ENCODE measurements around the gene ARHGAP45. TPM values are rescaled to one million over a fixed set of nuclear protein-coding genes. Genes with fewer than 3 reads are reported as not detected.

ARHGAP45 gene
- total RNA-seq, 1 donor from 2014 or later: 8.9 TPM

DNA sequence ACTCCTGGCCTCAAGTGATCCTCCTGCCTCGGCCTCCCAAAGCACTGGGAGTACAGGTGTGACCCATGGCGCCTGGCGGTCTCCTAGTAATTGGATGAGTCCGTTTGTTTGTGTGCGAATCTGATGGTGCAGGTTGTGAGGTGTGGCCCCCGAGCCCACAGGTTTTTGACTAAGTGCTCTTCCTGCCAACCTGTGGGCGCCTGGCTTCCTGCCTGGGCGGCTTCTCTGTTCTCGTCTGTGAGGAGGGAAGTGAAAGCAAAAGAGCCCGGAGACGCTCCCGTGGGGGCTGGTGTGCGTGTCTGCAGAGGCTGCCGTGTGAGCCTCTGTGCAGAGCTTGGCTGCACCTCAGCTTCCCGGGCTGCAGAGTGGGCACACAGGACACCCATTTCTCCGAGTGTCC, 10.0 kb downstream of the ARHGAP45 start:
- Histone ChIP-seq H3K27me3 (ENCODE audit: control insufficient read depth in 3 of 3, insufficient read depth in 3 of 3, low read length in 3 of 3) (peaks cover 14 to 31% (median 20%) of the 10 kb centered on the region in 3 donors), H3K36me3 (ENCODE audit: control insufficient read depth in 3 of 3, insufficient read depth in 3 of 3, low read length in 3 of 3) (peaks cover 0 to 2% (median 0%) of the 10 kb centered on the region in 3 donors), H3K9ac (ENCODE audit: low read depth in 1 of 3, low read length in 3 of 3) (no peak overlapping the region), H3K4me1 (ENCODE audit: control insufficient read depth in 3 of 3, insufficient read depth in 3 of 3, low read length in 3 of 3) (peaks cover 0 to 8% (median 0%) of the 10 kb centered on the region in 3 donors), H3K4me3 (ENCODE audit: low read length in 3 of 3) (no peak overlapping the region), H3K27ac (ENCODE audit: low read depth, low read length) (no peak overlapping the region), H3K9me3 (ENCODE audit: control insufficient read depth in 3 of 3, low read length in 3 of 3) (no peaks in the 10 kb centered on the region)

DNA sequence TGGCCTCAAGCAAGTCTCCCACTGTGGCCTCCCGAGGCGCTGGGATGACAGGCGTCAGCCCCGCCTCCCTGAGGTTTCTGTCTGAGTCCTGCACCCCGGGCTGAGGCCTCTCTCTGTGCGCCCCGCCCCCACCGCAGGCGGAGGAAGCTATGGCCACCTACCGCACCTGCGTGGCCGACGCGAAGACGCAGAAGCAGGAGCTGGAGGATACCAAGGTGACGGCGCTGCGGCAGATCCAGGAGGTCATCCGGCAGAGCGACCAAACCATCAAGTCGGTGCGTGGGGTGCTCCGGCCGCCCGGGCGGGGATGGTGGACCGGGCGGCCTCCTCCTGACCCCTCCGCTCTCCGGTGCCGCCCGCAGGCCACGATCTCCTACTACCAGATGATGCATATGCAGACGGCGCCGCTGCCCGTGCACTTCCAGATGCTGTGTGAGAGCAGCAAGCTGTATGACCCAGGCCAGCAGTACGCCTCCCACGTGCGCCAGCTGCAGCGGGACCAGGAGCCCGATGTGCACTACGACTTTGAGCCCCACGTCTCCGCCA, 12.7 kb downstream of the ARHGAP45 start:
- H3K27me3 ChIP-seq (ENCODE audit: control insufficient read depth in 3 of 3, insufficient read depth in 3 of 3, low read length in 3 of 3): peaks cover 0 to 37% (median 21%) of the 10 kb centered on the region in 3 donors
- H3K9ac ChIP-seq (ENCODE audit: low read depth in 1 of 3, low read length in 3 of 3): no peak overlapping the region
- no peaks in the 10 kb centered on the region for H3K9me3 ChIP-seq (ENCODE audit: control insufficient read depth in 3 of 3, low read length in 3 of 3)
- H3K27ac ChIP-seq (ENCODE audit: low read depth, low read length): no peak overlapping the region
- peaks cover 0 to 2% (median 0%) of the 10 kb centered on the region in 3 donors for H3K36me3 ChIP-seq (ENCODE audit: control insufficient read depth in 3 of 3, insufficient read depth in 3 of 3, low read length in 3 of 3)
- H3K4me3 ChIP-seq (ENCODE audit: low read length in 3 of 3): no peak overlapping the region
- H3K4me1 ChIP-seq (ENCODE audit: control insufficient read depth in 3 of 3, insufficient read depth in 3 of 3, low read length in 3 of 3): peaks cover 0 to 18% (median 7%) of the 10 kb centered on the region in 3 donors

DNA sequence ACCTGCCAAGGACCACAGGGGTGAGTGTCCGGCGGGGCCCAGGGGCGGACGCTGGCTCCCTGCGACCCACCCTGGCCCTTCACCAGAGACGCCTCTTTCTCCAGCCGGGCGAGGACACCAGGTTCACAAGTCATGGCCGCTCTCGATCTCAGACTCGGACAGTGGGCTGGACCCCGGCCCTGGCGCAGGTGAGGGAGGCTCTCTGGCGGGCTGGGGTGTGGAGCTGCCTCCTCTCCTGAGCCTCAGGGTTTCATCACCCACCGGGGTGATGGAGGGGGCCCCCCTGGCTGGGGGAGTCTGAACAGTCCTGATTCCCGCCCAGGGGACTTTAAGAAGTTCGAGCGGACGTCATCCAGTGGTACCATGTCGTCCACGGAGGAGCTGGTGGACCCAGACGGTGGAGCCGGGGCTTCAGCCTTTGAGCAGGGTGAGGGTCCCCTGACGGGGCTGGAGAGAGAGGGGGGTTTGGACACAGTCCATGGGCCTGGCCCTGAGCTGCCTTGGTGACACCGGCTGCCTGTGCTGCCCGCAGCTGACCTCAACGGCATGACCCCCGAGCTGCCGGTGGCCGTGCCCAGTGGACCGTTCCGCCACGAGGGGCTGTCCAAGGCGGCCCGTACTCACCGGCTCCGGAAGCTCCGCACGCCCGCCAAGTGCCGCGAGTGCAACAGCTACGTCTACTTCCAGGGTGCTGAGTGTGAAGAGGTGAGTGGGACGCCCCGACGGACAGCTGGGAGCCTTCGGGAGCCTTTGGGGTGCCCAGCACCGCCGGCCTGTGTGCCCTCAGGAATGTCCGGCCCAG, 13.6 kb downstream of the ARHGAP45 start:
- peaks cover 0 to 2% (median 0%) of the 10 kb centered on the region in 3 donors for H3K36me3 ChIP-seq (ENCODE audit: control insufficient read depth in 3 of 3, insufficient read depth in 3 of 3, low read length in 3 of 3)
- H3K27ac ChIP-seq (ENCODE audit: low read depth, low read length): no peak overlapping the region

DNA sequence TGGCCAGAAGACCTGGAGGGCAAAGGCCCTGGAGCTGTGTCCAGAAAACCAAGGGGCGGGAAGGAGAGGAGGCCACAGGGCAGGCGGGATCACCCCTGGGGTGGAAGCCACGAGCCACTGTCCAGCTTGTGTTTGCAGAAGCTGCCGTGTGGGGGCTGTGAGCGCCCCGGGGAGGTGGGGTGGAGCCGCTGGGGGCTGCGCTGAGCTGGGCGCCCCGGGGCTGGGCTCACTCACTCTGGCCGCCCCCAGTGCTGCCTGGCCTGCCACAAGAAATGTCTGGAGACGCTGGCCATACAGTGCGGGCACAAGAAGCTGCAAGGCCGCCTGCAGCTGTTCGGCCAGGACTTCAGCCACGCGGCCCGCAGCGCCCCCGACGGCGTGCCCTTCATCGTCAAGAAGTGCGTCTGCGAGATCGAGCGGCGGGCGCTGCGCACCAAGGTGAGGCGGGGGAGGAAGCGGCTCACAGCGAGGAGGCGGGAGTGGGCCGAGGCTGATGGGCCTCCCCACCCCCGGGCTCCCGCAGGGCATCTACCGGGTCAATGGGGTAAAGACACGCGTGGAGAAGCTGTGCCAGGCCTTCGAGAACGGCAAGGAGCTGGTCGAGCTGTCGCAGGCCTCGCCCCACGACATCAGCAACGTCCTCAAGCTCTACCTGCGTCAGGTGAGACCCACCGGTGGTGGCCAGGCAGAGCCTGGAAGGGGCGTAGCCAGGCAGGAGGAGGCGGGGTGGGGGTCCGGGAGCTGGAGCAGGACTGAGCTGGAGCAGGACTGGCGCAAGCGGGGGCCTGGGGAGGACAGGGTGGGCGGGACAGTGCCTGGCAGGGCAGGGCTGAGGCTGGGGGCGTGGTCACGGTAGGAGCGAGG, 14.6 kb downstream of the ARHGAP45 start:
- Histone ChIP-seq H3K27ac (ENCODE audit: low read depth, low read length) (no peak overlapping the region), H3K4me3 (ENCODE audit: low read length in 3 of 3) (no peak overlapping the region), H3K9ac (ENCODE audit: low read depth in 1 of 3, low read length in 3 of 3) (no peak overlapping the region), H3K36me3 (ENCODE audit: control insufficient read depth in 3 of 3, insufficient read depth in 3 of 3, low read length in 3 of 3) (peaks cover 0 to 2% (median 0%) of the 10 kb centered on the region in 3 donors), H3K9me3 (ENCODE audit: control insufficient read depth in 3 of 3, low read length in 3 of 3) (no peaks in the 10 kb centered on the region), H3K27me3 (ENCODE audit: control insufficient read depth in 3 of 3, insufficient read depth in 3 of 3, low read length in 3 of 3) (peaks cover 0 to 47% (median 29%) of the 10 kb centered on the region in 3 donors), H3K4me1 (ENCODE audit: control insufficient read depth in 3 of 3, insufficient read depth in 3 of 3, low read length in 3 of 3) (peaks cover 0 to 14% (median 7%) of the 10 kb centered on the region in 3 donors)

More for the DNA sequence above, 13.6 kb downstream of the ARHGAP45 start:
- no peak overlapping the region for H3K4me3 ChIP-seq (ENCODE audit: low read length in 3 of 3)
- H3K9me3 ChIP-seq (ENCODE audit: control insufficient read depth in 3 of 3, low read length in 3 of 3): no peaks in the 10 kb centered on the region
- H3K27me3 ChIP-seq (ENCODE audit: control insufficient read depth in 3 of 3, insufficient read depth in 3 of 3, low read length in 3 of 3): peaks cover 0 to 41% (median 27%) of the 10 kb centered on the region in 3 donors
- H3K4me1 ChIP-seq (ENCODE audit: control insufficient read depth in 3 of 3, insufficient read depth in 3 of 3, low read length in 3 of 3): peaks cover 0 to 16% (median 7%) of the 10 kb centered on the region in 3 donors
- H3K9ac ChIP-seq (ENCODE audit: low read depth in 1 of 3, low read length in 3 of 3): no peak overlapping the region

DNA sequence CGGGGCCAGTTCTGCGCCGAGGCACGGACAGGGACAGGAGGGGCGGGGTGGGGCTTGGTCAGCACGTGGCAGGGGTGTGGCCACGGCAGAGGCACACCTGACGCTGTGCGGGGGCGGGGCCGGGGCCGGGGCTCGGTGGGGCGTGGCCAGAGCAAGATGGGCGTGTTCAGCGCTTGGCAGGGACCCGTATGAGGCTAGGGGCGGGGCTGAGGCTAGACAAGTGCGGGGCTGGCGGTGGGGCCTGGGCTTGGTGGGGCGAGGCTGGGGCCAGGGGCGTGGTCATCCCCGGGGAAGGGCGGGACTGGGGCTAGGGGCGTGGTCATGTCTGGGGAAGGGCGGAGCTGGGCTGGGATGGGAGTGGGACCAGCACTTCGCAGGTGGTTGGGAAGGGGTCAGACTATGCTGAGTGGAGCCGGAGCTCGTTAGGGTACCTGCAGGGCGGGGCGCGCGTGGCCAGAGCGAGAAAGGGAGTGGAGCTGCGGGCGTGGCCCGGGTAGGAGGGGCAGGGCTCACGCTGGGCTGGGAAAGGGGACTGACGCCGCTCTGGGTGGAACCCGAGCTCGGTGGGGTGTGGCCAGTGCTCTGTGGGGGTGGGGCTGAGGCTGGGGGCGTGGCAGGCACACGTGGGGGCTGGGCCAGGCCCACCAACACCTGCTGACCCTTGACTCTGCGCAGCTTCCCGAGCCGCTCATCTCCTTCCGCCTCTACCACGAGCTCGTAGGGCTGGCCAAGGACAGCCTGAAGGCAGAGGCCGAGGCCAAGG, 15.4 kb downstream of the ARHGAP45 start:
- Histone ChIP-seq H3K4me1 (ENCODE audit: control insufficient read depth in 3 of 3, insufficient read depth in 3 of 3, low read length in 3 of 3) (peaks cover under 1 to 14% (median 7%) of the 10 kb centered on the region in 3 donors), H3K27ac (ENCODE audit: low read depth, low read length) (no peak overlapping the region), H3K4me3 (ENCODE audit: low read length in 3 of 3) (no peak overlapping the region), H3K9ac (ENCODE audit: low read depth in 1 of 3, low read length in 3 of 3) (no peak overlapping the region), H3K27me3 (ENCODE audit: control insufficient read depth in 3 of 3, insufficient read depth in 3 of 3, low read length in 3 of 3) (peaks cover 0 to 47% (median 29%) of the 10 kb centered on the region in 3 donors), H3K36me3 (ENCODE audit: control insufficient read depth in 3 of 3, insufficient read depth in 3 of 3, low read length in 3 of 3) (peaks cover 0 to 2% (median 0%) of the 10 kb centered on the region in 3 donors), H3K9me3 (ENCODE audit: control insufficient read depth in 3 of 3, low read length in 3 of 3) (no peaks in the 10 kb centered on the region)

DNA sequence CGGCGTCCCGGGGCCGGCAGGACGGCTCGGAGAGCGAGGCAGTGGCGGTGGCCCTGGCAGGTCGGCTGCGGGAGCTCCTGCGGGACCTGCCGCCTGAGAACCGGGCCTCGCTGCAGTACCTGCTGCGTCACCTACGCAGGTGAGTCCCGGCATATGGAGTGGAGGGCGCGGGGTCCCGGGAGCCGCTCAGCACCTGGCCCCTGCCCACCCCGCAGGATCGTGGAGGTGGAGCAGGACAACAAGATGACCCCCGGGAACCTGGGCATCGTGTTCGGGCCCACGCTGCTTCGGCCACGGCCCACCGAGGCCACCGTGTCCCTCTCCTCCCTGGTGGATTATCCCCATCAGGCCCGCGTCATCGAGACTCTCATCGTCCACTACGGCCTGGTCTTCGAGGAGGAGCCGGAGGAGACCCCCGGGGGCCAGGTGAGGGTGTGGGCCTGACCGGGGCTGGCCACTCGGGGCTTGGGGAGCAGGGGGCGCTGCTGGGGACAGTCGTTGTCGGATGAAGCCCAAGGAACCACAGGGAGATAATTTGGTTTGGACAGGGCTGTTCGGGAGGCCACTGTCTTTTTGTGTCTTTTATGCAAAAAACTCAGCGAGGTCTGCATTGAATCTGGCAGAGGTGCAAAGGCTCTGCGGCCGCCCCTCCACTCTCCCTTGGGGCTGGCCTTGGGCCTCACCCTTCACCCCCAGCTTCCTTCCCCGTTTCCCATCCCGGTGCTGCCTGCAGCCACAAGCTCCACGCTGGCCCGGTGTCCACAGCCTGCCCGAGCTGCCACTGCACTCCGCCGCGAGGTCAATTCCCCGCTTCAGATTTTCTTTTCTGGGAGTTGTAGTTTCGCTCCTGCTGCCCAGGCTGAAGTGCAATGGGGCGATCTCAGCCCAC, 16.2 kb downstream of the ARHGAP45 start:
- Histone ChIP-seq H3K27ac (ENCODE audit: low read depth, low read length) (no peak overlapping the region), H3K4me1 (ENCODE audit: control insufficient read depth in 3 of 3, insufficient read depth in 3 of 3, low read length in 3 of 3) (peaks cover 5 to 15% (median 7%) of the 10 kb centered on the region in 3 donors), H3K4me3 (ENCODE audit: low read length in 3 of 3) (no peak overlapping the region), H3K9me3 (ENCODE audit: control insufficient read depth in 3 of 3, low read length in 3 of 3) (no peaks in the 10 kb centered on the region), H3K9ac (ENCODE audit: low read depth in 1 of 3, low read length in 3 of 3) (no peak overlapping the region), H3K27me3 (ENCODE audit: control insufficient read depth in 3 of 3, insufficient read depth in 3 of 3, low read length in 3 of 3) (peaks cover 0 to 45% (median 23%) of the 10 kb centered on the region in 3 donors), H3K36me3 (ENCODE audit: control insufficient read depth in 3 of 3, insufficient read depth in 3 of 3, low read length in 3 of 3) (peaks cover 0 to 5% (median 5%) of the 10 kb centered on the region in 3 donors)

DNA sequence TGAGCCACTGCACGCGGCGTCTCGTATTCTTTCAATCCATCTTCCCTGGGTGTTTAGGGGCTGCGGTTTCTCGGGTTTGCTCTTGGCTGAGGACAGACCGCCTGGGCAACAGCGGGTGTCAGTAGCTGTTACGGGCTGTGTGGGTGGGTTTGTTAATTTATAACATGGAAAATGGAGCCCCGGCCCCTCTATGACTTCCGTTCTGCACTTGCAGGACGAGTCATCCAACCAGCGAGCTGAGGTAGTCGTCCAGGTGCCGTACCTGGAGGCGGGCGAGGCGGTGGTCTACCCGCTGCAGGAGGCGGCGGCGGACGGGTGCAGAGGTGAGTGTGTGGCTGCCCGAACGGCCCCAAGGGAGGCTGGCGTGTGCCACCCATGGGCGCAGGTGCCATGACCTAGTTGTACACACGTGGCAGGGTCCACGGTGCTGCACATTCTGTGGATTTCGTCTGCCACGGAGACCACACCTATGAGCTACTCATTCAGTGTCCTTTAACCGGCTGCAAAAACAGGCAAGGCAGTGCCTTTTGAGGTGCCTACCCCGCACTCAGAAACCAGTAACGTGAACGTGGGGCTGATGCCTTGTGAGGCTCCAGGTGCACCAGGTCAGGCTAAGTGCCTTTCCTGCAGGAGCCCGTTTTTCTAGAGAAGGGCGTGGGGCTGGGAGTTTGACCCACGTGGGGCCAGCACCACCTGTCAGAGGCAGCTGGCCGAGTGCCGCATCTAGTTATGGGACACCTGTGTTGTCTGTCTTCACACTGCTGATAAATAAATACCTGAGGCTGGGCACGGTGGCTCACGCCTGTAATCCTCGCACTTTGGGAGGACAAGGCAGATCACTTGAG, 17.3 kb downstream of the ARHGAP45 start:
- H3K4me3 ChIP-seq (ENCODE audit: low read length in 3 of 3): no peak overlapping the region
- H3K36me3 ChIP-seq (ENCODE audit: control insufficient read depth in 3 of 3, insufficient read depth in 3 of 3, low read length in 3 of 3): peaks cover 8 to 14% (median 9%) of the 10 kb centered on the region in 3 donors
- H3K27me3 ChIP-seq (ENCODE audit: control insufficient read depth in 3 of 3, insufficient read depth in 3 of 3, low read length in 3 of 3): peaks cover 0 to 45% (median 23%) of the 10 kb centered on the region in 3 donors
- H3K27ac ChIP-seq (ENCODE audit: low read depth, low read length): no peak overlapping the region
- H3K4me1 ChIP-seq (ENCODE audit: control insufficient read depth in 3 of 3, insufficient read depth in 3 of 3, low read length in 3 of 3): peaks cover 7 to 24% (median 7%) of the 10 kb centered on the region in 3 donors
- no peak overlapping the region for H3K9ac ChIP-seq (ENCODE audit: low read depth in 1 of 3, low read length in 3 of 3)
- no peaks in the 10 kb centered on the region for H3K9me3 ChIP-seq (ENCODE audit: control insufficient read depth in 3 of 3, low read length in 3 of 3)

DNA sequence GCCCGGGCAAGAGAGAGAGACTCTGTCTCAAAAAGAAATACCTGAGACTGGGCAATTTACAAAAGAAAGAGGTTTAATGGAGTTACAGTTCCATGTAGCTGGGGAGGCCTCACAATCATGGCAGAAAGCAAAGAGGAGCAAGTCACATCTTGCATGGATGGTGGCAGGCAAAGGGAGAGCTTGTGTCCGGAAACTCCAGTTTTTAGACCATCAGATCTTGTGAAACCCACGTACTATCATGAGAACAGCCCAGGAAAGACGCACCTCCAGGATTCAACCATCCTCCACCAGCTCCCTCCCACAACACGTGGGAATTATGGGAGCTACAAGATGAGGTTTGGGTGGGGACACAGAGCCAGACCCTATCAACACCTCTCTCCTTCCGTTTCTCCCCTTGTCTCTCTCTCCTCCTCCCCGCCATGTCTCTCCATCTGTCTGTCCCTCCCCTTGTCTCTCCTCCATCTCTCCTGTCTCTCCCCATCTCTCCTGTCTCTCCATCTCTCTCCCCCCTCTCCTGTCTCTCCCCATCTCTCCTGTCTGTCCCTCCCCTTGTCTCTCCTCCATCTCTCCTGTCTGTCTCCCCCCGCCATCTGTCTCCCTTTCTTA, 18.2 kb downstream of the ARHGAP45 start:
- Histone ChIP-seq H3K9ac (ENCODE audit: low read depth in 1 of 3, low read length in 3 of 3) (no peak overlapping the region), H3K4me1 (ENCODE audit: control insufficient read depth in 3 of 3, insufficient read depth in 3 of 3, low read length in 3 of 3) (peaks cover 7 to 26% (median 7%) of the 10 kb centered on the region in 3 donors), H3K27ac (ENCODE audit: low read depth, low read length) (no peak overlapping the region), H3K4me3 (ENCODE audit: low read length in 3 of 3) (no peak overlapping the region), H3K9me3 (ENCODE audit: control insufficient read depth in 3 of 3, low read length in 3 of 3) (no peaks in the 10 kb centered on the region), H3K27me3 (ENCODE audit: control insufficient read depth in 3 of 3, insufficient read depth in 3 of 3, low read length in 3 of 3) (peaks cover 0 to 40% (median 23%) of the 10 kb centered on the region in 3 donors), H3K36me3 (ENCODE audit: control insufficient read depth in 3 of 3, insufficient read depth in 3 of 3, low read length in 3 of 3) (peaks cover 8 to 12% (median 11%) of the 10 kb centered on the region in 3 donors)

Data from skeletal muscle tissue (tissue), 4 donors.